ENCODE data around the gene NRAP.

Gene NRAP

GRCh38 chr10:113605268-113605978, 58.4 kb downstream of the NRAP start:
- DNase-seq, result no peak

DNA sequence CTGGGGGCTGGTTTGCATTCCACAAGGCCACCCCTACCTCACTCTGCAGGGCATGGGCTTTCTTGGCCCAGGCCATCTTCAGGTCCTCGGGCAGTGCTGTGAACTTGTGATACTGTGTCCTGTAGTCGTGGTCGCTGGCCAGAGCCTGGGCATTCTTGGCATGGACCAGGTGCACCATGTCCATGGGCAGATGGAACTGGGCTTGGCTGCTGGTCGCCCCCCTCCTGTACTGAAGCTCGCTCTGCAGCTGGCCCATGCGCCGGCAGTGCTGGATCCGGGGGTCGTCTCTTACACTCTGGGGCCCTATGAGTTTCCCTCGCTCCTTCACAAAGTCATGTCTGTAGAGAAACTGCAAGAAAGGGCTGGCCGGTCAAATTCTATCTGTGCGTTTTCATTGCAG, 59.3 kb downstream of the NRAP start:
- no peak for DNase-seq

DNA sequence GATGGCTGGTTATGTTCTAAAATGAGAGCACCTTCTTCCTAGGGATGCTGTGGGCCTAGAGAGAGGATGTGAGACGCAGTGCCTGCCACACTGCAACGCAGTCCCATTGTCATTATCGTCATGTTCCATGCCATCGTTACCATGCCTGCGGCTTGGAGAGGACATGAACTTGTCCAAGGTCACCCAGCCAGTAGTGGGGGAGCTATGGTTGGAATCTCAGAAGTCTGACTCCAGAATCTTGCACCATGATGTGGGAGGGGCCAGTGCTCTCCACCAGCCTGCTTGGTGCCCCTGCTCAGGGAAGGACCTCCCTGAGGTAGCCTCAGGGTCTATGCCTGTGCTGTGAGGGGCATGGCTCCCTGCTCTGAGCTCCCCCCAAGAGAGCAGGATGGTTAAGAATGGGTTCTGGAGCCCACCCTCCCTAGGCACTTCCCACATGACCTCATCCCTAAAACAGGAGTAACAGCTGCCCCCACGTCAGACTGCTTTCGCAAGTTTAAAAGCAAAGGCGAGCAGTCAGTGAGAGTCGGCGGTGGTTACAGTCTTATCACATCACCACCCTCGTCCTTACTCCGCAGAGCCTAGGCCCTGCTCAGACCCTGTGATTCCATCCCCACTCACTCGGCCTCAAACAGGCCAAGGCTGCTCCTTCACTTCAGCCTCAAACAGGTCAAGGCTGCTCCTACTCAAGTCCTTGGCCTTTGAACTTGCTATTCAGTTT, 60.6 kb downstream of the NRAP start:
- no peak for DNase-seq

GRCh38 chr10:113600569-113600968, 63.3 kb downstream of the NRAP start:
- DNase-seq, result no peak

DNA sequence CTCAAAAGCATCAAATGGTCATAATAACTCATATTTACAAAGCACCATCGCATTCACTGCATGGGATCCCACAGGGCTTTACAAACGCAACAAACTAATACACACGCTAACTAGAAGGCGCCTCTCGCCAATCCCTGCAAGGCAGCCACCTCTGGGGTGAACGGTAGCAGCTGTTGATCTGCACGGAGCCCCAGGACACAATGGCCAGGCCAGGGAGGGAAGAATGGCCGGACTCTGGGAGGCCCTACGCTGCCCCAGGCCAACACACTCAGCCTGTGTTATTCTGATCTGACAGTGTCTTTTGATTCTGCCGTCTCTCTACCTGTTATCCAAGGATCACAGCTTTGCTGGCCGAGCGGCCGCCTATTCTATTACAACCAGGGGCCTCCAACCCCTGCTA, 69.2 kb downstream of the NRAP start:
- no peak for DNase-seq

DNA sequence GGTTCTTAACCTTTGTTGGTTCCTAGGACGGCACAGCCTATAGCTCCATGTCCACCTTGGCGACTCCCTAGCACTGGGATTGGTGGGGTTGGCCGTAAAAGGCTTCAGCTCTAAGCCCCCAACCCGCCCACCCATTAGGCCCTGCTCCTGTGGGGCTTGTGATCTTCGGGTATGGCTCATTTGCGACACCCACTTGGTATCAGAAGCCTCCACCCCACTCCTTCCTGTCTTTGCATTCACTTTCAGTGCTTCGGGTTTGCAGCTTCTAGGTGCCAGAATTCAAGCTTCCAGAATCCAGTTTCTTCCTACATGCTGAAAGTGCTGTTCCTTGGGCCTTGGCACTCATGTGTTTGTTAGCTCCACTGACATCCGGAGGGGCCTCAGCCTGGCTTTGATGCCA, 71.5 kb downstream of the NRAP start:
- DNase-seq, result no peak

DNA sequence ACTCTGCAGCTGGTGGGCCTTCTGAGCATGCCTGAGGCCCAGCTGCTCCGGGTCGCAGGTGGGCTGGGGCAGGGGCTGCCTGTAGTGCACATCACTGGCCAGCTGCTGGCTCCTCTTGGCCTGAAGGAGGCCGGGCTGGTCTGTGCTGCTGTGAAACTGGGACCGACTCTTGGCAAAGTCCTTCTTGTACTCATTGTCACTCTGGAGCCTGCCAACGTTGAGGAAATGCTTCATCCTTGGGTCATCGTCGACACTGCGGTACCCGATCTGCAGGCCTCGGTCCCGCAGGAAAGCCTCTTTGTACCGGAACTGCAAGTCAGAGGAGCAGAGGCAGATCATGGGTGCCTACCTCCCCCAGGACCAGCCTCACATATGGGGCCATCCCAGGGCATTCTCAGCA, 73.3 kb downstream of the NRAP start:
- no peak for DNase-seq

GRCh38 chr10:113589201-113589770, 74.6 kb downstream of the NRAP start:
- no peak for DNase-seq

GRCh38 chr10:113585949-113586348, 77.9 kb downstream of the NRAP start:
- no peak for DNase-seq

DNA sequence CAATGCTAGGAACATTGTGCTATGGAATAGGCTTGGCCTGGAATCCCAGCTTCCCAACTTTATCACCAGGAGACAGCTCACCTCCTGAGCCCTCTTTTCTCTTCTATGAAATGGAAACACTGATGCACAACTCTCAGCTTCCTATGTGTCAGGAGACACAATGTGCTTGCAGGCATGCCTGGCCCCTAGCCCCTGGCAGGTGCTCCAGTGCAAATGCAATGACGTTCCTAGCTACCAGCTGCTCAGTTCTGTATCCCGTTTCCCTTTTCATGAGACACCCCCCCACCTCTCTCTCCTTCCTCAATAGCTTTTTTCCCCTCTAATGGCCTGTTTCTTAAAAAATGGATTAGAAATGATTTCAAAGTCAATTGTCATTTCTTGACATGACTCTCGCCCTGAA, 80.3 kb downstream of the NRAP start:
- no peak for DNase-seq

- no peak for DNase-seq
Observed at GRCh38 chr10:113581092-113581491, 82.7 kb downstream of the NRAP start.

DNA sequence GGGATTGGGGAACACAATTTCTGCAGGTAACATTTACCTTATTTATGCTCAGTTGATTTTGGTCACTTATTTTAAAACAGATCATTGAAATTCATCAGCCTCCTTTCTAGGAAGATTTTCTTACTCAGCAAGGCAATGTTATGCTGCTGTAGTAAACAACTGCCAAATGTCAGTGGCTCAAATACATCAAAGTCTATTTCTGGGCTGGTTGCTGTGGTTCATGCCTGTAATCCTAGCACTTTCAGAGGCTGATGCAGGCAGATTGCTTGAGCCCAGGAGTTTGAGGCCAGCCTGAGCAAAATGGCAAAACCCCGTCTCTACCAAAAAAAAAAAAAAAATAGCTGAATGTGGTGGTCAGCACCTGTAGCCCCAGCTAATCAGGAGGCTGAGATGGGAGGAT, 85.1 kb downstream of the NRAP start:
- no peak for DNase-seq

- DNase-seq, result no peak
Observed at GRCh38 chr10:113576852-113577251, 87.0 kb downstream of the NRAP start.

- DNase-seq, result no peak
Observed at GRCh38 chr10:113573368-113573767, 90.5 kb downstream of the NRAP start.

- no peak for DNase-seq
Observed at GRCh38 chr10:113572520-113573290, 91.1 kb downstream of the NRAP start.

GRCh38 chr10:113569576-113569975, 94.3 kb downstream of the NRAP start:
- no peak for DNase-seq

DNA sequence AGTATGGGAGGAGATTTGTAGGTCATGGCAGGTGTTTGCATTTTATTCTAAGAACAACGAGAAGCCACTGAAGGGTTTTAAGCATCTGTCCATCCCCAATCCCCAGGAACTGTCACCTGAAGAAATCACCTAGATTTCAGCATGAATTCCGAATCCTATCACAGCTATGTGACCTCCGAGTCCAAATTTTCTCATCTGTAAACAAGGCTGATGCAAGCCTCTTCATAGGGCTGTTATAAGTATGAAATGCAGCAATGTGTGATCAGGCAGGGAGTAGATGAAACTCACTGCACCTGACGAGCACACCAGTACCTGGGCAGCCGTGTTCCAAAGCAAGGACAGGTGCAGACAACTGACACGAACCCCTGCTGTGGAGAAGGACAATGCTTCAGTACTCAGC, 97.0 kb downstream of the NRAP start:
- DNase-seq, result peak; percentile 76

DNA sequence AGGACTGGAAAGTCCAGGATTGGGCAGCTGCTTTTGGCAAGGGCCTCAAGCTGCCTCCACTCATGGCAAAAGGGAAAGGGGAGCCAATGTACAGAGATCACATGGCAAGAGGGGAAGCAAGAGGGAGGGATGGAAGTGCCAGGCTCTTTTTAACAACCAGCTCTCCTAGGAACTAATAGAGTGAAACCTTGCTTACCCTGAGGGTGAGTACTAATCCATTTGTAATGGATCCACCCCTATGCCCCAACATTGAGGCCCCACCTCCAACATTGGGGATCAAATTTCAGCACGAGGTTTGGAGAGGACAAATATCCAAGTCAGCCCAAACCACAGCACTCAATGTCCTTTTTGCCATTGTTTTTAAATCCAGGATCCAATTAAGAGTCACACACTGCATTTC, 98.5 kb downstream of the NRAP start:
- DNase-seq, result no peak

- peak; percentile 33 for DNase-seq
Observed at GRCh38 chr10:113563306-113564088, 100.3 kb downstream of the NRAP start.

GRCh38 chr10:113562704-113563103, 101.1 kb downstream of the NRAP start:
- no peak for DNase-seq

DNA sequence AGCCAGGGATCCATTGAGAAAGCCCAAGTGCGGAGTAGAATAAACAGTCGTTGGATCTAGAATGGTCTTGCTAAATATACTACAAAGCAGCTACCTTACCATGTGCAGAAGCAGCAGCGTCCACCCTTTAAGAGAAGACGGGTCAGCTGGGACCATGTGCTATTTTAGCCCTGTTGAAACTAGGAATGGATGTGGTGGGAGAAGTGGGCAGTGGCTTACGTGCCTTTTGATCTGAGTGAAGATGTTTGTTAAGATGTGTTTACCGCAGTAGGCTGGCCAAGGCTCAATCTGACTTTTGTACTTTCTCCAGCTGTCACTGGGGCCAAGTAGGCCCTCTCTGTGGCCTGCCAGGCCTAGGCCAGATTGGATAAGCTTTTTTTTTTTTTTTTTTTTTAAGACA, 101.8 kb downstream of the NRAP start:
- no peak for DNase-seq

GRCh38 chr10:113561214-113561613, 102.6 kb downstream of the NRAP start:
- DNase-seq, result no peak

DNA sequence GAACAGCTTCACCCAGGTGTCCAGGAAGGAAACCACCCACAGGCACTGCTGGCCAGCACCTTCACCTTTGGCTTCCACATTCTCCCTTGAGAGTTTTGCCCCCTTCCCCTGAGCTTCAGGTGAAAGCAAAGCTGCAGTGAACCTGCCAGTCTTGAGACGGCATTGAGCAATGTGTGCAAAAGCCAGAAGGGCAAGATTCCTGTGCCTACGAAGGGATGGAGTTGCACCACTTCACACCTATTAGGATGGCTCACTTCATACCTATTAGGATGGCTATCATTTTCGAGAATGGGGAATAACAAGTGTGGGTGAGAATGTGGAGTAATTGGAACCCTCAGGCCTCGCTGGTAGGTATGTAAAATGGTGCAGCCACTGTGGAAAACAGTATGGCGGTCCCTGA, 103.8 kb downstream of the NRAP start:
- DNase-seq, result no peak
